ENCODE measurements around the gene GPS1.

The GPS1 gene

GRCh38 chr17:82009413-82009812, 42.3 kb upstream of the GPS1 start:
- Histone ChIP-seq H3K4me3 (ENCODE audit: low read length) (no peak overlapping the region), H3K9ac (ENCODE audit: low read depth, low read length) (no peak overlapping the region), H3K36me3 (ENCODE audit: insufficient read depth, low read length) (no peaks in the 10 kb centered on the region), H3K27me3 (ENCODE audit: control insufficient read depth, insufficient read depth, low read length) (no peaks in the 10 kb centered on the region), H3K4me1 (ENCODE audit: control insufficient read depth, insufficient read depth, low read length) (peaks cover 35% of the 10 kb centered on the region), H3K9me3 (replicated peaks; ENCODE audit: low read length) (no peaks in the 10 kb centered on the region), H3K4me2 (ENCODE audit: low read length) (no peak overlapping the region)

GRCh38 chr17:82010575-82011525, 40.8 kb upstream of the GPS1 start:
- Histone ChIP-seq H3K9ac (ENCODE audit: low read depth, low read length) (no peak overlapping the region), H3K4me2 (ENCODE audit: low read length) (no peak overlapping the region), H3K4me1 (ENCODE audit: control insufficient read depth, insufficient read depth, low read length) (peaks cover 21% of the 10 kb centered on the region), H3K9me3 (replicated peaks; ENCODE audit: low read length) (no peaks in the 10 kb centered on the region), H3K36me3 (ENCODE audit: insufficient read depth, low read length) (no peaks in the 10 kb centered on the region), H3K27me3 (ENCODE audit: control insufficient read depth, insufficient read depth, low read length) (no peaks in the 10 kb centered on the region), H3K4me3 (ENCODE audit: low read length) (no peak overlapping the region)

- no peaks in the 10 kb centered on the region for H3K36me3 ChIP-seq (ENCODE audit: insufficient read depth, low read length)
- H3K9ac ChIP-seq (ENCODE audit: low read depth, low read length): no peak overlapping the region
- no peak overlapping the region for H3K4me3 ChIP-seq (ENCODE audit: low read length)
- no peaks in the 10 kb centered on the region for H3K9me3 ChIP-seq (replicated peaks; ENCODE audit: low read length)
- no peak overlapping the region for H3K4me2 ChIP-seq (ENCODE audit: low read length)
- H3K27me3 ChIP-seq (ENCODE audit: control insufficient read depth, insufficient read depth, low read length): no peaks in the 10 kb centered on the region
- peaks cover 13% of the 10 kb centered on the region for H3K4me1 ChIP-seq (ENCODE audit: control insufficient read depth, insufficient read depth, low read length)
Measured at GRCh38 chr17:82011617-82012187, 40.0 kb upstream of the GPS1 start.

- Histone ChIP-seq H3K4me3 (ENCODE audit: low read length) (no peak overlapping the region), H3K4me2 (ENCODE audit: low read length) (no peak overlapping the region), H3K27me3 (ENCODE audit: control insufficient read depth, insufficient read depth, low read length) (no peaks in the 10 kb centered on the region), H3K9ac (ENCODE audit: low read depth, low read length) (no peak overlapping the region), H3K9me3 (replicated peaks; ENCODE audit: low read length) (no peaks in the 10 kb centered on the region), H3K36me3 (ENCODE audit: insufficient read depth, low read length) (no peaks in the 10 kb centered on the region), H3K4me1 (ENCODE audit: control insufficient read depth, insufficient read depth, low read length) (peaks cover 8% of the 10 kb centered on the region)
Measured at GRCh38 chr17:82012261-82012639, 39.4 kb upstream of the GPS1 start.

- H3K27me3 ChIP-seq (ENCODE audit: control insufficient read depth, insufficient read depth, low read length): no peaks in the 10 kb centered on the region
- no peak overlapping the region for H3K4me3 ChIP-seq (ENCODE audit: low read length)
- H3K4me2 ChIP-seq (ENCODE audit: low read length): no peak overlapping the region
- H3K36me3 ChIP-seq (ENCODE audit: insufficient read depth, low read length): no peaks in the 10 kb centered on the region
- no peak overlapping the region for H3K9ac ChIP-seq (ENCODE audit: low read depth, low read length)
- no peaks in the 10 kb centered on the region for H3K9me3 ChIP-seq (replicated peaks; ENCODE audit: low read length)
- H3K4me1 ChIP-seq (ENCODE audit: control insufficient read depth, insufficient read depth, low read length): peaks cover 3% of the 10 kb centered on the region
Measured at GRCh38 chr17:82012640-82013295, 38.9 kb upstream of the GPS1 start.

GRCh38 chr17:82013341-82013740, 38.4 kb upstream of the GPS1 start:
- Histone ChIP-seq H3K36me3 (ENCODE audit: insufficient read depth, low read length) (no peaks in the 10 kb centered on the region), H3K4me3 (ENCODE audit: low read length) (no peak overlapping the region), H3K4me1 (ENCODE audit: control insufficient read depth, insufficient read depth, low read length) (no peaks in the 10 kb centered on the region), H3K9me3 (replicated peaks; ENCODE audit: low read length) (no peaks in the 10 kb centered on the region), H3K27me3 (ENCODE audit: control insufficient read depth, insufficient read depth, low read length) (no peaks in the 10 kb centered on the region), H3K9ac (ENCODE audit: low read depth, low read length) (no peak overlapping the region), H3K4me2 (ENCODE audit: low read length) (no peak overlapping the region)

- H3K9ac ChIP-seq (ENCODE audit: low read depth, low read length): no peak overlapping the region
- H3K4me2 ChIP-seq (ENCODE audit: low read length): no peak overlapping the region
- peaks cover 4% of the 10 kb centered on the region for H3K36me3 ChIP-seq (ENCODE audit: insufficient read depth, low read length)
- H3K4me3 ChIP-seq (ENCODE audit: low read length): no peak overlapping the region
- H3K4me1 ChIP-seq (ENCODE audit: control insufficient read depth, insufficient read depth, low read length): no peaks in the 10 kb centered on the region
- H3K27me3 ChIP-seq (ENCODE audit: control insufficient read depth, insufficient read depth, low read length): no peaks in the 10 kb centered on the region
- no peaks in the 10 kb centered on the region for H3K9me3 ChIP-seq (replicated peaks; ENCODE audit: low read length)
Measured at GRCh38 chr17:82013772-82014321, 37.9 kb upstream of the GPS1 start.

GRCh38 chr17:82014432-82014831, 37.3 kb upstream of the GPS1 start:
- Histone ChIP-seq H3K36me3 (ENCODE audit: insufficient read depth, low read length) (peaks cover 8% of the 10 kb centered on the region), H3K9ac (ENCODE audit: low read depth, low read length) (no peak overlapping the region), H3K4me2 (ENCODE audit: low read length) (no peak overlapping the region), H3K4me3 (ENCODE audit: low read length) (no peak overlapping the region), H3K4me1 (ENCODE audit: control insufficient read depth, insufficient read depth, low read length) (no peaks in the 10 kb centered on the region), H3K9me3 (replicated peaks; ENCODE audit: low read length) (no peaks in the 10 kb centered on the region), H3K27me3 (ENCODE audit: control insufficient read depth, insufficient read depth, low read length) (no peaks in the 10 kb centered on the region)

- Histone ChIP-seq H3K9ac (ENCODE audit: low read depth, low read length) (no peak overlapping the region), H3K27me3 (ENCODE audit: control insufficient read depth, insufficient read depth, low read length) (no peaks in the 10 kb centered on the region), H3K36me3 (ENCODE audit: insufficient read depth, low read length) (peaks cover 8% of the 10 kb centered on the region), H3K9me3 (replicated peaks; ENCODE audit: low read length) (no peaks in the 10 kb centered on the region), H3K4me3 (ENCODE audit: low read length) (no peak overlapping the region), H3K4me2 (ENCODE audit: low read length) (no peak overlapping the region), H3K4me1 (ENCODE audit: control insufficient read depth, insufficient read depth, low read length) (no peaks in the 10 kb centered on the region)
Measured at GRCh38 chr17:82014971-82015310, 36.8 kb upstream of the GPS1 start.

- no peak overlapping the region for H3K9ac ChIP-seq (ENCODE audit: low read depth, low read length)
- H3K36me3 ChIP-seq (ENCODE audit: insufficient read depth, low read length): peaks cover 8% of the 10 kb centered on the region
- no peak overlapping the region for H3K4me2 ChIP-seq (ENCODE audit: low read length)
- H3K9me3 ChIP-seq (replicated peaks; ENCODE audit: low read length): no peaks in the 10 kb centered on the region
- H3K4me3 ChIP-seq (ENCODE audit: low read length): no peak overlapping the region
- no peaks in the 10 kb centered on the region for H3K27me3 ChIP-seq (ENCODE audit: control insufficient read depth, insufficient read depth, low read length)
- H3K4me1 ChIP-seq (ENCODE audit: control insufficient read depth, insufficient read depth, low read length): no peaks in the 10 kb centered on the region
Measured at GRCh38 chr17:82015311-82015971, 36.3 kb upstream of the GPS1 start.
